Testis (tissue), 3 donors: Measurements from ENCODE around the gene CPAMD8. TPM values are rescaled to one million over a fixed set of nuclear protein-coding genes. Genes with fewer than 3 reads are reported as not detected.

Experiments used
- DNase-seq: peaks from one replicate; pipeline ENCODE4 v3.0.0-alpha.2; 2019
- H3K27ac ChIP-seq, 2 donors: fragments of 200-600 bp; sonication (generic); one replicate each; pipeline ENCODE4 v1.5.1; 2019
- H3K27me3 ChIP-seq: fragments of 200-600 bp; sonication (generic); one replicate; pipeline ENCODE4 v1.5.1; 2019
- H3K36me3 ChIP-seq: fragments of 200-600 bp; sonication (generic); one replicate; pipeline ENCODE4 v1.5.1; 2017; ENCODE audit warnings: low read depth; ENCODE audit errors: missing control alignments
- H3K4me1 ChIP-seq: fragments of 200-600 bp; sonication (generic); one replicate; pipeline ENCODE4 v1.5.1; 2019
- H3K4me3 ChIP-seq, 2 donors: fragments of 200-600 bp; sonication (generic); one replicate each; pipeline ENCODE4 v1.5.1; 2017 to 2019
- H3K9me3 ChIP-seq: fragments of 200-600 bp; sonication (generic); one replicate; pipeline ENCODE4 v1.5.1; 2017
- CTCF ChIP-seq, 3 experiments: fragments of 450-650 bp in 2 of 3; fragments of 200-600 bp in 1 of 3; sonication (generic) in 1 of 3; IDR thresholded peaks; one replicate each; pipeline ENCODE4 v1.5.1; 2016 to 2019; ENCODE audit warnings: antibody characterized with exemption in 3 of 3, mild to moderate bottlenecking in 2 of 3, moderate library complexity in 1 of 3
- POLR2A ChIP-seq: fragments of 450-650 bp; IDR thresholded peaks from one replicate; pipeline ENCODE4 v1.6.1; 2017; ENCODE audit warnings: antibody characterized with exemption, mild to moderate bottlenecking, moderate library complexity
- WGBS, 2 donors: methylation state at CpG; one replicate each; pipeline ENCODE4 v1.1.5; 2018; 5-methylcytosine and 5-hydroxymethylcytosine counted together
- intact Hi-C: fragments of 100-400 bp; cut with DNase I; formaldehyde crosslinking; loops from one replicate; pipeline ENCODE4 v1.15.1; 2023; ENCODE audit warnings: low total_unique reads
- polyA plus RNA-seq: library from polyadenylated mRNA; stranded (reverse); fragments of 350-450 nt; fragmentation: Illumina TruSeq; extraction: RNeasy Lipid Tissue Mini Kit (QIAGEN cat#74804); gene quantifications from one replicate; pipeline ENCODE4 v1.2.3, GENCODE V29; 2014; ENCODE audit warnings: low read depth, low replicate concordance; ENCODE audit not compliant: insufficient read depth
- total RNA-seq, 2 donors: library from RNA; depleted of rRNA; stranded (reverse); fragments of >200 nt; gene quantifications; one replicate each; pipeline ENCODE4 v1.2.3, GENCODE V29; 2016

The CPAMD8 gene
- total and polyA plus RNA-seq, 3 donors from 2014 or later, result 12.0 to 46.1 (median 30.8) TPM

GRCh38 chr19:16896146-16897028 lies 130.2 kb downstream of the CPAMD8 start:
- Histone ChIP-seq H3K4me1 (peaks cover 22% of the 10 kb centered on the region), H3K36me3 (no peaks in the 10 kb centered on the region), H3K27ac (peak overlapping the region; percentile 65 to 76), H3K9me3 (no peaks in the 10 kb centered on the region), H3K27me3 (no peaks in the 10 kb centered on the region), H3K4me3 (peak overlapping the region; percentile 44 to 60)
- TF ChIP-seq POLR2A (no peak), CTCF (IDR thresholded peaks at IDR 0.05) (no peak)
- peak; percentile 57 for DNase-seq
- 14 to 30% methylated on average over 21 to 58 of the region's 66 CpGs for WGBS, 2 donors
- intact Hi-C loops, result no loop called here

GRCh38 chr19:16895467-16896145 lies 131.0 kb downstream of the CPAMD8 start:
- intact Hi-C loops, result no loop called here
- Histone ChIP-seq H3K9me3 (no peaks in the 10 kb centered on the region), H3K4me3 (peak overlapping the region; percentile 44 to 60), H3K4me1 (peaks cover 22% of the 10 kb centered on the region), H3K27ac (peak overlapping the region; percentile 65 to 76), H3K36me3 (no peaks in the 10 kb centered on the region), H3K27me3 (no peaks in the 10 kb centered on the region)
- TF ChIP-seq POLR2A (no peak), CTCF (IDR thresholded peaks at IDR 0.05) (no peak)
- peak; percentile 72 for DNase-seq
- whole genome bisulfite sequencing, 2 donors, result 40 to 53% methylated on average over 23 to 30 of the region's 30 CpGs

GRCh38 chr19:16894080-16894479 lies 132.5 kb downstream of the CPAMD8 start:
- Histone ChIP-seq H3K27me3 (no peaks in the 10 kb centered on the region), H3K4me1 (peaks cover 22% of the 10 kb centered on the region), H3K27ac (peak overlapping the region in 1 of 2 donors; percentile 23), H3K4me3 (no peak overlapping the region), H3K36me3 (no peaks in the 10 kb centered on the region), H3K9me3 (no peaks in the 10 kb centered on the region)
- DNase-seq, result no peak
- 75% methylated on average over 2 to 7 of the region's 7 CpGs for WGBS, 2 donors
- intact Hi-C loops, result no loop called here
- no peak for TF ChIP-seq CTCF (IDR thresholded peaks at IDR 0.05)
- no peak for TF ChIP-seq POLR2A

GRCh38 chr19:16893686-16893989 lies 133.0 kb downstream of the CPAMD8 start:
- no peak for DNase-seq
- no peaks in the 10 kb centered on the region for H3K36me3 ChIP-seq
- intact Hi-C loops, result no loop called here
- H3K4me1 ChIP-seq, result peaks cover 26% of the 10 kb centered on the region
- TF ChIP-seq CTCF (IDR thresholded peaks at IDR 0.05) (no peak), POLR2A (no peak)
- no peaks in the 10 kb centered on the region for H3K9me3 ChIP-seq
- H3K4me3 ChIP-seq, result no peak overlapping the region
- H3K27ac ChIP-seq, result peak overlapping the region; percentile 23 to 32
- H3K27me3 ChIP-seq, result no peaks in the 10 kb centered on the region
- 27 to 44% methylated on average over 11 to 14 of the region's 14 CpGs for WGBS, 2 donors
